Epithelial cell of esophagus (primary cell): ENCODE results near the gene CST7.

ENCODE experiments used
- DNase-seq: peaks from one replicate; pipeline ENCODE4 v3.0.0; 2010; ENCODE audit warnings: low read depth
- H3K4me3 ChIP-seq: 2 replicates; pipeline ENCODE4 v1.5.1; 2011; ENCODE audit warnings: mild to moderate bottlenecking, low read length, control low read depth
- CTCF ChIP-seq: IDR thresholded peaks from 2 replicates; pipeline ENCODE4 v1.5.1; 2011; ENCODE audit warnings: low read depth, mild to moderate bottlenecking, low read length, control low read depth, inconsistent platforms; ENCODE audit not compliant: insufficient read depth; ENCODE audit errors: missing control alignments

The CST7 gene

GRCh38 chr20:24994186-24994465 is 45.1 kb downstream of the CST7 start:
- TF ChIP-seq CTCF: no peak
- no peak for DNase-seq
- H3K4me3 ChIP-seq: no peak overlapping the region

- no peak overlapping the region for H3K4me3 ChIP-seq
- peak; percentile 95 for TF ChIP-seq CTCF
These were observed 45.6 kb downstream of the CST7 start for GRCh38 chr20:24994470-24995368.

GRCh38 chr20:24995741-24996448 is 46.8 kb downstream of the CST7 start:
- TF ChIP-seq CTCF: no peak
- DNase-seq: peak; percentile 30
- H3K4me3 ChIP-seq: no peak overlapping the region

More at GRCh38 chr20:24994470-24995368, 45.6 kb downstream of the CST7 start:
- peak; percentile 70 for DNase-seq

GRCh38 chr20:24996449-24997377 is 47.6 kb downstream of the CST7 start:
- no peak for TF ChIP-seq CTCF
- no peak for DNase-seq
- H3K4me3 ChIP-seq: no peak overlapping the region

GRCh38 chr20:24998121-24998520 is 49.1 kb downstream of the CST7 start:
- no peak for TF ChIP-seq CTCF
- DNase-seq: no peak

GRCh38 chr20:24998631-24999445 is 49.8 kb downstream of the CST7 start:
- no peak for DNase-seq
- no peak overlapping the region for H3K4me3 ChIP-seq
- no peak for TF ChIP-seq CTCF

More at GRCh38 chr20:24998121-24998520, 49.1 kb downstream of the CST7 start:
- no peak overlapping the region for H3K4me3 ChIP-seq
